GM12872 (cell line): Measurements from ENCODE around the gene FARS2.

Source experiments
- CTCF ChIP-seq: IDR thresholded peaks from 3 replicates; pipeline ENCODE4 v1.5.1; 2011; ENCODE audit warnings: low read depth, mild to moderate bottlenecking, low read length, moderate library complexity; ENCODE audit not compliant: insufficient read depth

Gene FARS2

GRCh38 chr6:5771211-5771610 is 509.9 kb downstream of the FARS2 start:
- TF ChIP-seq CTCF, result no peak

- TF ChIP-seq CTCF, result no peak
Observed at GRCh38 chr6:5771759-5772390, 510.6 kb downstream of the FARS2 start.

GRCh38 chr6:5772408-5773120 is 511.3 kb downstream of the FARS2 start:
- no peak for TF ChIP-seq CTCF

GRCh38 chr6:5776104-5776503 is 514.8 kb downstream of the FARS2 start:
- no peak for TF ChIP-seq CTCF

GRCh38 chr6:5776706-5777390 is 515.5 kb downstream of the FARS2 start:
- TF ChIP-seq CTCF, result no peak

GRCh38 chr6:5778317-5778857 is 517.1 kb downstream of the FARS2 start:
- no peak for TF ChIP-seq CTCF

- TF ChIP-seq CTCF, result no peak
Observed at GRCh38 chr6:5778906-5779305, 517.6 kb downstream of the FARS2 start.
